SU-DHL-6 (cell line): ENCODE data around the gene OGDH.

Experiments
- CTCF ChIP-seq: fragments of 200-600 bp; sonication (generic); IDR thresholded peaks from one replicate; pipeline ENCODE4 v1.5.1; 2017; ENCODE audit warnings: antibody characterized with exemption, mild to moderate bottlenecking, low read length, moderate library complexity; ENCODE audit not compliant: insufficient read depth, poor library complexity, severe bottlenecking
- EZH2phosphoT487 ChIP-seq: fragments of 200-600 bp; sonication (generic), shearing (Covaris generic); conservative IDR thresholded peaks from 2 replicates; pipeline ENCODE4 v1.6.1; 2018; ENCODE audit warnings: mild to moderate bottlenecking, antibody characterized with exemption, low read length, moderate library complexity, mixed read lengths

- TF ChIP-seq CTCF (no peak), EZH2phosphoT487 (no peak)
Observed at GRCh38 chr7:44564606-44565005, 41.8 kb upstream of the OGDH start.
